Hepatocyte (in vitro differentiated cells): Measurements from ENCODE around the gene ZFPL1. TPM values are rescaled to one million over a fixed set of nuclear protein-coding genes. Genes with fewer than 3 reads are reported as not detected.

Experiments
- DNase-seq: peaks from one replicate; pipeline ENCODE4 v3.0.0-alpha.2; 2016; ENCODE audit warnings: low spot score
- H2AFZ ChIP-seq: fragments of 200-600 bp; sonication (generic); 2 replicates; pipeline ENCODE4 v1.6.0; 2016; ENCODE audit warnings: antibody characterized with exemption, mild to moderate bottlenecking
- H3K27ac ChIP-seq: fragments of 200-600 bp; sonication (generic); 2 replicates; pipeline ENCODE4 v1.5.1; 2016; ENCODE audit warnings: mild to moderate bottlenecking
- H3K27me3 ChIP-seq: fragments of 200-600 bp; sonication (generic); 2 replicates; pipeline ENCODE4 v1.6.1; 2016
- H3K36me3 ChIP-seq: fragments of 200-600 bp; sonication (generic); replicated peaks from 2 replicates; pipeline ENCODE4 v1.5.1; 2016; ENCODE audit warnings: low read depth; ENCODE audit not compliant: insufficient read depth
- H3K4me1 ChIP-seq: fragments of 200-600 bp; sonication (generic); 2 replicates; pipeline ENCODE4 v1.5.1; 2016; ENCODE audit warnings: mild to moderate bottlenecking, moderate library complexity; ENCODE audit not compliant: insufficient read depth
- H3K4me2 ChIP-seq: fragments of 200-600 bp; sonication (generic); 2 replicates; pipeline ENCODE4 v1.6.0; 2016
- H3K4me3 ChIP-seq: fragments of 200-600 bp; sonication (generic); 2 replicates; pipeline ENCODE4 v1.5.1; 2016; ENCODE audit warnings: mild to moderate bottlenecking
- H3K79me2 ChIP-seq: fragments of 200-600 bp; sonication (generic); 2 replicates; pipeline ENCODE4 v1.6.0; 2017; ENCODE audit warnings: mild to moderate bottlenecking
- H3K9me2 ChIP-seq: fragments of 200-600 bp; sonication (generic); replicated peaks from 2 replicates; pipeline ENCODE4 v1.6.0; 2017; ENCODE audit warnings: mild to moderate bottlenecking; ENCODE audit not compliant: insufficient read depth
- H3K9me3 ChIP-seq: fragments of 200-600 bp; sonication (generic); 2 replicates; pipeline ENCODE4 v1.5.1; 2016; ENCODE audit warnings: low read depth, mild to moderate bottlenecking
- H4K20me1 ChIP-seq: fragments of 200-600 bp; sonication (generic); 2 replicates; pipeline ENCODE4 v1.6.0; 2016; ENCODE audit warnings: mild to moderate bottlenecking; ENCODE audit not compliant: insufficient read depth, poor library complexity, severe bottlenecking
- EZH2 ChIP-seq: fragments of 200-600 bp; sonication (generic); IDR thresholded peaks from 2 replicates; pipeline ENCODE4 v1.6.1; 2016; ENCODE audit warnings: antibody characterized with exemption, mild to moderate bottlenecking, borderline replicate concordance
- EZH2phosphoT487 ChIP-seq: fragments of 200-600 bp; sonication (generic); IDR thresholded peaks from one replicate; pipeline ENCODE4 v1.6.1; 2018; ENCODE audit warnings: antibody characterized with exemption, mild to moderate bottlenecking, low read depth, moderate library complexity; ENCODE audit not compliant: unreplicated experiment, severe bottlenecking
- WGBS: methylation state at CpG from one replicate; pipeline ENCODE4 v1.1.6; 2016; ENCODE audit warnings: low lambda C conversion rate; ENCODE audit errors: missing lambda C conversion rate; 5-methylcytosine and 5-hydroxymethylcytosine counted together
- polyA plus RNA-seq: library from polyadenylated mRNA; unstranded; fragments of >200 nt; fragmentation: Nextera tagmentation; extraction: Ambion mirVana; gene quantifications from 2 replicates; pipeline ENCODE4 v1.2.1, GENCODE V29; 2016
- total RNA-seq: library from RNA; depleted of rRNA; stranded (reverse); fragments of >200 nt; gene quantifications from 2 replicates; pipeline ENCODE4 v1.2.3, GENCODE V29; 2014
- TF ChIP-seq, protein P1 (sequence below): fragments of 200-600 bp; sonication (generic); IDR thresholded peaks from 2 replicates; pipeline ENCODE4 v1.5.1; 2016; ENCODE audit warnings: antibody characterized with exemption, mild to moderate bottlenecking; ENCODE audit not compliant: poor library complexity

Gene ZFPL1
- total and polyA plus RNA-seq, 2 experiments from 2014 or later, result 41.0 to 52.7 TPM

- no peak overlapping the region for H3K4me2 ChIP-seq
- H3K4me1 ChIP-seq, result peaks cover 2% of the 10 kb centered on the region
- no peaks in the 10 kb centered on the region for H3K9me3 ChIP-seq
- H2AFZ ChIP-seq, result no peak overlapping the region
- 95% methylated on average over 8 of the region's 8 CpGs for WGBS
- TF ChIP-seq, protein P1, sequence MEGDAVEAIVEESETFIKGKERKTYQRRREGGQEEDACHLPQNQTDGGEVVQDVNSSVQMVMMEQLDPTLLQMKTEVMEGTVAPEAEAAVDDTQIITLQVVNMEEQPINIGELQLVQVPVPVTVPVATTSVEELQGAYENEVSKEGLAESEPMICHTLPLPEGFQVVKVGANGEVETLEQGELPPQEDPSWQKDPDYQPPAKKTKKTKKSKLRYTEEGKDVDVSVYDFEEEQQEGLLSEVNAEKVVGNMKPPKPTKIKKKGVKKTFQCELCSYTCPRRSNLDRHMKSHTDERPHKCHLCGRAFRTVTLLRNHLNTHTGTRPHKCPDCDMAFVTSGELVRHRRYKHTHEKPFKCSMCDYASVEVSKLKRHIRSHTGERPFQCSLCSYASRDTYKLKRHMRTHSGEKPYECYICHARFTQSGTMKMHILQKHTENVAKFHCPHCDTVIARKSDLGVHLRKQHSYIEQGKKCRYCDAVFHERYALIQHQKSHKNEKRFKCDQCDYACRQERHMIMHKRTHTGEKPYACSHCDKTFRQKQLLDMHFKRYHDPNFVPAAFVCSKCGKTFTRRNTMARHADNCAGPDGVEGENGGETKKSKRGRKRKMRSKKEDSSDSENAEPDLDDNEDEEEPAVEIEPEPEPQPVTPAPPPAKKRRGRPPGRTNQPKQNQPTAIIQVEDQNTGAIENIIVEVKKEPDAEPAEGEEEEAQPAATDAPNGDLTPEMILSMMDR, result no peak
- TF ChIP-seq EZH2 (no peak), EZH2phosphoT487 (no peak)
- H3K27me3 ChIP-seq, result no peaks in the 10 kb centered on the region
- no peaks in the 10 kb centered on the region for H4K20me1 ChIP-seq
- H3K36me3 ChIP-seq, result no peaks in the 10 kb centered on the region
- no peaks in the 10 kb centered on the region for H3K9me2 ChIP-seq
- DNase-seq, result no peak
- peaks cover 52% of the 10 kb centered on the region for H3K79me2 ChIP-seq
- no peak overlapping the region for H3K27ac ChIP-seq
- H3K4me3 ChIP-seq, result no peak overlapping the region
Measured at GRCh38 chr11:65102142-65103095, 18.4 kb downstream of the ZFPL1 start.

- Histone ChIP-seq H3K27ac (no peak overlapping the region), H3K9me3 (no peaks in the 10 kb centered on the region), H4K20me1 (no peaks in the 10 kb centered on the region), H3K4me1 (no peaks in the 10 kb centered on the region), H3K79me2 (peaks cover 41% of the 10 kb centered on the region), H3K27me3 (no peaks in the 10 kb centered on the region), H3K4me3 (no peak overlapping the region), H3K36me3 (no peaks in the 10 kb centered on the region), H2AFZ (no peak overlapping the region), H3K4me2 (no peak overlapping the region), H3K9me2 (no peaks in the 10 kb centered on the region)
- no peak for TF ChIP-seq EZH2phosphoT487
- TF ChIP-seq, protein P1, result no peak
- TF ChIP-seq EZH2, result no peak
- DNase-seq, result no peak
Measured at GRCh38 chr11:65103476-65103875, 19.5 kb downstream of the ZFPL1 start.

DNA sequence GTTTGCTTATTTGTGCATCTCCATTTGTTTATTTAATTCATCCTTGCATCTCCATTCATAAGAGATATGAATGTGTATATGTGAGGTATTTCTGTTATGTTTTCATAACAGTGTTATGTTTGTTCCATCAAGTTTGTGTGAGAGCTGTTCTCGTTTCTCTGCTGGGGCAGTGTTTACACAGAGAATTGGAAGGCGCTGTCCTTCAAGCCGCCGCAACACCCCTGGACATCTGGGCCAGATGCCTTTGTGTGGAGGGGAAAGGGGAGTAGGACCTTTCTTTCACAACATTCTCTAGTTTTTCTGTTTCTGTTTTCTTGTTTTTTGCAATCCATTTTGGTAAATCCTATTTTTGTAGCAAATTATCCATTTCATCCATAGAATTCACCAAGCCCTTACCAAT is 20.6 kb downstream of the ZFPL1 start:
- H3K27ac ChIP-seq, result no peak overlapping the region
- H3K4me1 ChIP-seq, result no peaks in the 10 kb centered on the region
- no peak for DNase-seq
- H3K4me3 ChIP-seq, result no peak overlapping the region
- no peak for TF ChIP-seq EZH2phosphoT487
- TF ChIP-seq EZH2, result no peak
- TF ChIP-seq, protein P1, result no peak
- no peak overlapping the region for H3K4me2 ChIP-seq
- no peak overlapping the region for H2AFZ ChIP-seq
- no peaks in the 10 kb centered on the region for H3K9me2 ChIP-seq
- 81% methylated on average over 4 of the region's 4 CpGs for WGBS
- no peaks in the 10 kb centered on the region for H3K9me3 ChIP-seq
- H3K79me2 ChIP-seq, result peaks cover 30% of the 10 kb centered on the region
- H4K20me1 ChIP-seq, result no peaks in the 10 kb centered on the region
- H3K36me3 ChIP-seq, result no peaks in the 10 kb centered on the region
- H3K27me3 ChIP-seq, result no peaks in the 10 kb centered on the region
